ENCODE data around the gene TMCC3. TPM values are rescaled to one million over a fixed set of nuclear protein-coding genes. Genes with fewer than 3 reads are reported as not detected.

TMCC3 gene
- total RNA-seq, 1 experiment from 2014 or later = 1.9 TPM

DNA sequence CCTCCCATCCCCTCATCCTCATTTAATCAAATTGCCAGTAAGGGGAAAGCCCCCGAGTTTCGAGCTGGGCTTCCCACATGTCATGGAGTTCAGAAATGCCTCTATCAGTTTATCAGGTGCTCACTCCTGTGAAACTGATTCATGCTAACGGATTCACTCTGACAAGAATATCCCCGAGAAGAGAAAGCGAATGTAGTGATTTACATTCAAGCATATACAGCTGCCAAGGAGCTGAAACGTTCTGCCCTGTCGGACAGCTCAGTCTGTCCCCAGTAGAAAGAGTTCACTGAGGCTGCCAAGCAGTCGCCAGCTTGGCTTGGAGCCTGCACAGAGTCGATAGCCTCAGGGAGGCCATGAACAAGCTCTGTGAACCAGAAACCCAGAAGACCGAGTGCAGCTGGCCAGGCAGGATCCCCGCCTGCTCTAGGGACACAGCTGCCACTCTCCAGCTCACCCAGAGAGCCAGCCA is 88.4 kb downstream of the TMCC3 start:
- intact Hi-C loops (cut with micrococcal nuclease) = loop anchor here (2.0 kb wide), 1 partner anchor 83 kb away; no protein-coding TSS in a partner anchor
- ChIA-PET POLR2A (interaction anchor here (0.8 to 3.1 kb wide), 8 partner anchors 13 to 389 kb away, joined by 3 to 16 read pairs (median 5); no protein-coding TSS in a partner anchor), CTCF (interaction anchor here (0.6 to 1.7 kb wide), 5 partner anchors 13 to 1761 kb away, joined by 3 to 5 read pairs (median 4); no protein-coding TSS in a partner anchor)
- Mint-ChIP-seq H3K4me3 (ENCODE audit: unreplicated experiment) (peak overlapping the region; percentile 76), H3K4me1 (ENCODE audit: insufficient read depth, unreplicated experiment) (peaks cover 26% of the 10 kb centered on the region), H3K9me3 (ENCODE audit: unreplicated experiment) (no peaks in the 10 kb centered on the region), H3K27me3 (ENCODE audit: insufficient read depth, unreplicated experiment) (no peaks in the 10 kb centered on the region), H3K36me3 (ENCODE audit: insufficient read depth, unreplicated experiment) (no peaks in the 10 kb centered on the region), H3K27ac (ENCODE audit: low read depth, unreplicated experiment) (peak overlapping the region; percentile 90)
- DNase-seq (ENCODE audit: unreplicated experiment) = peak; percentile 87
- BruUV-seq (replicated peaks) = no TSS peak
- TF ChIP-seq, protein P1, sequence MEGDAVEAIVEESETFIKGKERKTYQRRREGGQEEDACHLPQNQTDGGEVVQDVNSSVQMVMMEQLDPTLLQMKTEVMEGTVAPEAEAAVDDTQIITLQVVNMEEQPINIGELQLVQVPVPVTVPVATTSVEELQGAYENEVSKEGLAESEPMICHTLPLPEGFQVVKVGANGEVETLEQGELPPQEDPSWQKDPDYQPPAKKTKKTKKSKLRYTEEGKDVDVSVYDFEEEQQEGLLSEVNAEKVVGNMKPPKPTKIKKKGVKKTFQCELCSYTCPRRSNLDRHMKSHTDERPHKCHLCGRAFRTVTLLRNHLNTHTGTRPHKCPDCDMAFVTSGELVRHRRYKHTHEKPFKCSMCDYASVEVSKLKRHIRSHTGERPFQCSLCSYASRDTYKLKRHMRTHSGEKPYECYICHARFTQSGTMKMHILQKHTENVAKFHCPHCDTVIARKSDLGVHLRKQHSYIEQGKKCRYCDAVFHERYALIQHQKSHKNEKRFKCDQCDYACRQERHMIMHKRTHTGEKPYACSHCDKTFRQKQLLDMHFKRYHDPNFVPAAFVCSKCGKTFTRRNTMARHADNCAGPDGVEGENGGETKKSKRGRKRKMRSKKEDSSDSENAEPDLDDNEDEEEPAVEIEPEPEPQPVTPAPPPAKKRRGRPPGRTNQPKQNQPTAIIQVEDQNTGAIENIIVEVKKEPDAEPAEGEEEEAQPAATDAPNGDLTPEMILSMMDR (IDR thresholded peaks at IDR 0.05; ENCODE audit: unreplicated experiment) = no peak

DNA sequence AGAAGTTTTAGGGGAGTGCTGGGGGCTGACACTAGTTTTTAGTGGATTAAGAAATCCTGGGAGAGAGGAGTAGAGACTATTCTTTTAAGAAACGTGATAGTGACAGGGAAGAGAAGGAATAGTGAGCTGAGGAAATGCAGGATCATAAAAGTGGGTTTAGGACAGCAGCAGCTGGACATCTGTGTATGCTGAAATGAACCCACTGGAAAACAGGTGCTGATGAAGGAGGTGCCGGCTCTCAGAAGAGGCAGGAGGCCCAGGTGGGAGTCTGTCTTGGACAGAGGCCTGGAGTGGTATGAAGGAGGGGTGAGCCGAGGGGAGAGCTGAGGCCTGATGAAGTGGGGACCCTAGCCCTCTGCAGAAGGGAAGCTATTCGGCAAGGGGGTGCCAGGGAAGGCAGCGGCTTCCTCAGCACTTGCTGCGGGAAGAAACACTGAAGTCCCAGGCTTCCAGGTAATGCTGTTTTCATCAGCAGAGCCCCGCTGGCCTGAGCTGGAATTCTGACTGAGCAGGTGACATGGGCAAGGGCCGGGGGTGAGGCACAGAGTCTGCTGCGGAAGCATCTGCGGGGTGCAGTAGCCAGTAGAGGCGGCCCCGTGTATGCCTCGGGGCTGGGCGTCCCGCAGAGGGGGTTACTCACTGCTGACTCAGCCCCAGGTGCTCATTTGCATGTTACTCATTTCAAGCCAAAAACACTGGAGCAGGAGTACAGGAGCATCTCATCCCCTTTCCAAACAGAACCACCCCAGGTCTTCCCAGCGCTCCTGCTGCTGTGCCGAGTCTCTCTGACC is 89.7 kb downstream of the TMCC3 start:
- Mint-ChIP-seq H3K27ac (ENCODE audit: low read depth, unreplicated experiment) (peak overlapping the region; percentile 90), H3K27me3 (ENCODE audit: insufficient read depth, unreplicated experiment) (no peaks in the 10 kb centered on the region), H3K4me3 (ENCODE audit: unreplicated experiment) (peak overlapping the region; percentile 47), H3K36me3 (ENCODE audit: insufficient read depth, unreplicated experiment) (no peaks in the 10 kb centered on the region), H3K9me3 (ENCODE audit: unreplicated experiment) (peaks cover 7% of the 10 kb centered on the region), H3K4me1 (ENCODE audit: insufficient read depth, unreplicated experiment) (peaks cover 26% of the 10 kb centered on the region)
- peak; percentile 93 for DNase-seq (ENCODE audit: unreplicated experiment)
- intact Hi-C loops (cut with micrococcal nuclease) = loop anchor here (2.0 kb wide), 1 partner anchor 84 kb away; no protein-coding TSS in a partner anchor
- POLR2A ChIA-PET = interaction anchor here (0.5 to 3.1 kb wide), 18 partner anchors 8 to 1181 kb away, joined by 3 to 16 read pairs (median 4); no protein-coding TSS in a partner anchor
- CTCF ChIA-PET = interaction anchor here (0.6 to 1.7 kb wide), 5 partner anchors 12 to 917 kb away, joined by 3 to 5 read pairs (median 3); no protein-coding TSS in a partner anchor
- TF ChIP-seq, protein P1 (IDR thresholded peaks at IDR 0.05; ENCODE audit: unreplicated experiment) = no peak
- BruUV-seq (replicated peaks) = no TSS peak

DNA sequence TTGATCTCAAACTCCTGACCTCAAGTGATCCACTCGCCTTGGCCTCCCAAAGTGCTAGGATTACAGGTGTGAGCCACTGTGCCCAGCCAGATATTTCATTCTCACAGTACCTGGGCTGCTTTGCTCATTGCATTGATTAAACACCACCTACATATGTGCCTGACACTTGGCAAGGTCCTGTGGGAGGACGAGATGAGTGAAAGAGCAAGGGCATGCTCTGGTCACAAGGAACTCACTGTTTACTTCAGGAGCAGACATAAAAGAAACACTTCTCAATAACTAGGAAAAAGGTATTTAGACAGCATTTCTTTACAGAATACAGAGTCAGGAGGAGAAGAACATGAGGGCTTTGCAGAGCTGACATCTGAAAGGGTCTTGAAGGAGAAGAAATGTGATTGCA is 91.7 kb downstream of the TMCC3 start:
- BruUV-seq (replicated peaks) = no TSS peak
- Mint-ChIP-seq H3K27ac (ENCODE audit: low read depth, unreplicated experiment) (no peak overlapping the region), H3K4me3 (ENCODE audit: unreplicated experiment) (no peak overlapping the region), H3K36me3 (ENCODE audit: insufficient read depth, unreplicated experiment) (no peaks in the 10 kb centered on the region), H3K9me3 (ENCODE audit: unreplicated experiment) (peaks cover 7% of the 10 kb centered on the region), H3K27me3 (ENCODE audit: insufficient read depth, unreplicated experiment) (no peaks in the 10 kb centered on the region), H3K4me1 (ENCODE audit: insufficient read depth, unreplicated experiment) (peaks cover 32% of the 10 kb centered on the region)
- TF ChIP-seq, protein P1 (IDR thresholded peaks at IDR 0.05; ENCODE audit: unreplicated experiment) = no peak
- DNase-seq (ENCODE audit: unreplicated experiment) = no peak
- CTCF ChIA-PET = interaction anchor here (1.1 kb wide), 1 partner anchor 98 kb away, joined by 6 read pairs; no protein-coding TSS in a partner anchor
- intact Hi-C loops (cut with micrococcal nuclease) = no loop called here
- POLR2A ChIA-PET = interaction anchor here (1.6 kb wide), 1 partner anchor 10 kb away, joined by 4 read pairs; no protein-coding TSS in a partner anchor

DNA sequence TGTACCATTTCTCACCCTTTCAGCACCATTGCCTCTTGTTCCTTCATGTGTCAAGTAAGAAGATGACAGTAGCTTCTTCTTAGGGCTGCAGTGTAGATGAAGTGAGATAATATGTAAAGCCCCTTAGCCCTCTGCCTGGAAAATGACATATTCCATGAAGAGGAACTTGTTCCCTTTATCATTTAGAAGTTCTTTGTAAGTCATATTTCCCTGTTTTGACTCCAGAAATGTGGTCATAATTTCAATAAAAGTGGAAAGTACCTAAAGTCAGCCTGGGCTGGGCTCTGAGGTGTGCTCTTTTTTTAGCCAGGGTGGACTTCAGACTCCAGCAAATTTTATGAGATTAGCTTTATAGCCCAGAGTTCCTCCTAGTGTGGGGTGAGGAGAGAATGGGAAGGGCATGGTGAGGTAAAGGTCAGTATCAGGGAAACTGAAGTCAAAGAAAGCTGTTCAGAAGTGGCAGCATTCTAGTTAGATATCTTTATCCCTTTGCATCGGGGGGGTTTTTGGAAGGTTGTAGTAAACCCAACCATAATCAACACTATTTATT is 92.5 kb downstream of the TMCC3 start:
- no peak for DNase-seq (ENCODE audit: unreplicated experiment)
- intact Hi-C loops (cut with micrococcal nuclease) = no loop called here
- Mint-ChIP-seq H3K4me3 (ENCODE audit: unreplicated experiment) (no peak overlapping the region), H3K27me3 (ENCODE audit: insufficient read depth, unreplicated experiment) (no peaks in the 10 kb centered on the region), H3K9me3 (ENCODE audit: unreplicated experiment) (peaks cover 7% of the 10 kb centered on the region), H3K36me3 (ENCODE audit: insufficient read depth, unreplicated experiment) (no peaks in the 10 kb centered on the region), H3K4me1 (ENCODE audit: insufficient read depth, unreplicated experiment) (peaks cover 38% of the 10 kb centered on the region), H3K27ac (ENCODE audit: low read depth, unreplicated experiment) (peak overlapping the region; percentile 52)
- CTCF ChIA-PET = interaction anchor here (0.6 to 1.3 kb wide), 3 partner anchors 11 to 206 kb away, joined by 3 to 6 read pairs (median 4); no protein-coding TSS in a partner anchor
- no TSS peak for BruUV-seq (replicated peaks)
- TF ChIP-seq, protein P1 (IDR thresholded peaks at IDR 0.05; ENCODE audit: unreplicated experiment) = no peak
- POLR2A ChIA-PET = interaction anchor here (1.6 kb wide), 1 partner anchor 10 kb away, joined by 4 read pairs; no protein-coding TSS in a partner anchor

Measured in MCF 10A (cell line).